OCI-LY1 (cell line): Measurements from ENCODE around the gene MCOLN1.

Experiments
- CTCF ChIP-seq: fragments of 200-600 bp; sonication (generic), shearing (Covaris generic); IDR thresholded peaks from 2 replicates; pipeline ENCODE4 v1.5.1; 2017; ENCODE audit warnings: mild to moderate bottlenecking, antibody characterized with exemption, low read length, moderate library complexity, mixed read lengths
- EZH2 ChIP-seq: fragments of 200-600 bp; sonication (generic), shearing (Covaris generic); IDR thresholded peaks from 2 replicates; pipeline ENCODE4 v1.8.0; 2017; ENCODE audit warnings: borderline replicate concordance, mixed run types, mild to moderate bottlenecking, antibody characterized with exemption, low read length, moderate library complexity, mixed read lengths

GRCh38 chr19:7515110-7515644 is 7.2 kb upstream of the MCOLN1 start:
- TF ChIP-seq CTCF (no peak), EZH2 (no peak)
